Measurements from ENCODE around the gene THAP8. TPM values are rescaled to one million over a fixed set of nuclear protein-coding genes. Genes with fewer than 3 reads are reported as not detected.
A peak's percentile ranks its signal among the peaks of the same experiment; 100 is the strongest.

THAP8 gene
- total RNA-seq, 2 experiments from 2014 or later = 2.4 to 4.2 TPM

GRCh38 chr19:36013280-36014011 lies 40.6 kb downstream of the THAP8 start:
- Mint-ChIP-seq H3K9me3 (ENCODE audit: low read depth) (no peaks in the 10 kb centered on the region), H3K27me3 (no peaks in the 10 kb centered on the region), H3K27ac (peak overlapping the region; percentile 95), H3K4me3 (peak overlapping the region; percentile 92), H3K36me3 (peaks cover 4% of the 10 kb centered on the region), H3K4me1 (peaks cover 33% of the 10 kb centered on the region)
- CTCF ChIA-PET = interaction anchor here (0.7 to 1.5 kb wide), 4 partner anchors 19 to 240 kb away, joined by 3 to 4 read pairs (median 3); no protein-coding TSS in a partner anchor
- ATAC-seq (no peak), DNase-seq (no peak)

- Mint-ChIP-seq H3K27ac (no peak overlapping the region), H3K27me3 (no peaks in the 10 kb centered on the region), H3K4me3 (no peak overlapping the region)
Measured at GRCh38 chr19:36010402-36010801, 43.7 kb downstream of the THAP8 start.

GRCh38 chr19:36009633-36010379 lies 44.3 kb downstream of the THAP8 start:
- H3K9me3 Mint-ChIP-seq (ENCODE audit: low read depth) = no peaks in the 10 kb centered on the region
- H3K36me3 Mint-ChIP-seq = no peaks in the 10 kb centered on the region
- CTCF ChIA-PET = interaction anchor here (1.3 kb wide), 1 partner anchor 51 kb away, joined by 3 read pairs; no protein-coding TSS in a partner anchor
- ATAC-seq (no peak), DNase-seq (no peak)
- no peak overlapping the region for H3K4me3 Mint-ChIP-seq
- peaks cover 19% of the 10 kb centered on the region for H3K4me1 Mint-ChIP-seq
- H3K27me3 Mint-ChIP-seq = no peaks in the 10 kb centered on the region
- H3K27ac Mint-ChIP-seq = no peak overlapping the region

More at GRCh38 chr19:36010402-36010801, 43.7 kb downstream of the THAP8 start:
- Mint-ChIP-seq H3K4me1 (peaks cover 25% of the 10 kb centered on the region), H3K36me3 (no peaks in the 10 kb centered on the region), H3K9me3 (ENCODE audit: low read depth) (no peaks in the 10 kb centered on the region)
- DNase-seq = no peak
- ATAC-seq = no peak
- CTCF ChIA-PET = no interaction called here

- no peak overlapping the region for H3K27ac Mint-ChIP-seq
- peaks cover 14% of the 10 kb centered on the region for H3K4me1 Mint-ChIP-seq
- peak; percentile 24 for ATAC-seq
- H3K27me3 Mint-ChIP-seq = no peaks in the 10 kb centered on the region
- no peaks in the 10 kb centered on the region for H3K36me3 Mint-ChIP-seq
- H3K9me3 Mint-ChIP-seq (ENCODE audit: low read depth) = no peaks in the 10 kb centered on the region
- no peak overlapping the region for H3K4me3 Mint-ChIP-seq
- CTCF ChIA-PET = interaction anchor here (1.3 kb wide), 1 partner anchor 51 kb away, joined by 3 read pairs; no protein-coding TSS in a partner anchor
- DNase-seq = peak; percentile 54
Measured at GRCh38 chr19:36009220-36009619, 44.9 kb downstream of the THAP8 start.

GRCh38 chr19:36008336-36008978 lies 45.6 kb downstream of the THAP8 start, which contains the start of gene SYNE4:
SYNE4 (minus strand) TSS chr19:36008813; CDS start chr19:36008681, 132 bp downstream.
- no peaks in the 10 kb centered on the region for H3K27me3 Mint-ChIP-seq
- DNase-seq (no peak), ATAC-seq (no peak)
- no peaks in the 10 kb centered on the region for H3K9me3 Mint-ChIP-seq (ENCODE audit: low read depth)
- peaks cover 13% of the 10 kb centered on the region for H3K4me1 Mint-ChIP-seq
- H3K4me3 Mint-ChIP-seq = peak within 1 kb of the TSS; percentile 20
- no peaks in the 10 kb centered on the region for H3K36me3 Mint-ChIP-seq
- CTCF ChIA-PET = interaction anchor here (1.3 kb wide), 1 partner anchor 50 kb away, joined by 3 read pairs; no protein-coding TSS in a partner anchor
- no peak within 1 kb of the TSS for H3K27ac Mint-ChIP-seq

GRCh38 chr19:36006955-36007354 lies 47.1 kb downstream of the THAP8 start:
- Mint-ChIP-seq H3K36me3 (peaks cover under 1% of the 10 kb centered on the region), H3K9me3 (ENCODE audit: low read depth) (no peaks in the 10 kb centered on the region), H3K4me1 (peaks cover 10% of the 10 kb centered on the region), H3K4me3 (no peak overlapping the region), H3K27me3 (no peaks in the 10 kb centered on the region), H3K27ac (no peak overlapping the region)
- ATAC-seq = no peak
- CTCF ChIA-PET = no interaction called here
- DNase-seq = no peak

GRCh38 chr19:36003284-36003683 lies 50.8 kb downstream of the THAP8 start:
- peaks cover 5% of the 10 kb centered on the region for H3K4me1 Mint-ChIP-seq
- H3K9me3 Mint-ChIP-seq (ENCODE audit: low read depth) = no peaks in the 10 kb centered on the region
- no peak overlapping the region for H3K27ac Mint-ChIP-seq
- no peaks in the 10 kb centered on the region for H3K27me3 Mint-ChIP-seq
- ATAC-seq = no peak
- peaks cover 4% of the 10 kb centered on the region for H3K36me3 Mint-ChIP-seq
- CTCF ChIA-PET = no interaction called here
- no peak for DNase-seq
- no peak overlapping the region for H3K4me3 Mint-ChIP-seq

- CTCF ChIA-PET = interaction anchor here (0.6 kb wide), 1 partner anchor 48 kb away, joined by 3 read pairs; no protein-coding TSS in a partner anchor
- Mint-ChIP-seq H3K27ac (no peak overlapping the region), H3K4me1 (peaks cover 14% of the 10 kb centered on the region), H3K9me3 (ENCODE audit: low read depth) (no peaks in the 10 kb centered on the region), H3K27me3 (no peaks in the 10 kb centered on the region), H3K4me3 (no peak overlapping the region), H3K36me3 (peaks cover 7% of the 10 kb centered on the region)
- no peak for DNase-seq
- ATAC-seq = no peak
Measured at GRCh38 chr19:36001605-36002004, 52.5 kb downstream of the THAP8 start.

- Mint-ChIP-seq H3K27me3 (no peaks in the 10 kb centered on the region), H3K4me1 (peaks cover 32% of the 10 kb centered on the region), H3K9me3 (ENCODE audit: low read depth) (no peaks in the 10 kb centered on the region), H3K27ac (no peak overlapping the region), H3K36me3 (peaks cover 6% of the 10 kb centered on the region), H3K4me3 (no peak overlapping the region)
- CTCF ChIA-PET = interaction anchor here (1.2 kb wide), 1 partner anchor 18 kb away, joined by 3 read pairs; no protein-coding TSS in a partner anchor
- ATAC-seq (no peak), DNase-seq (no peak)
Measured at GRCh38 chr19:35996777-35997176, 57.3 kb downstream of the THAP8 start.

GRCh38 chr19:35995048-35995993 lies 58.8 kb downstream of the THAP8 start, which contains the start of gene SDHAF1:
SDHAF1 (plus strand) TSS chr19:35995188; CDS start chr19:35995275, 87 bp downstream.
- Mint-ChIP-seq H3K27me3 (no peaks in the 10 kb centered on the region), H3K36me3 (peaks cover 4% of the 10 kb centered on the region), H3K27ac (peak within 1 kb of the TSS; percentile 86), H3K4me1 (peaks cover 30% of the 10 kb centered on the region), H3K9me3 (ENCODE audit: low read depth) (no peaks in the 10 kb centered on the region), H3K4me3 (peak within 1 kb of the TSS; percentile 79)
- peak; percentile 97 for DNase-seq
- peak; percentile 91 for ATAC-seq
- CTCF ChIA-PET = interaction anchor here (1.2 to 1.8 kb wide), 3 partner anchors 9 to 52 kb away, joined by 3 to 4 read pairs (median 4); no protein-coding TSS in a partner anchor

GRCh38 chr19:35993923-35994598 lies 60.0 kb downstream of the THAP8 start:
- H3K36me3 Mint-ChIP-seq = peaks cover 4% of the 10 kb centered on the region
- DNase-seq (no peak), ATAC-seq (no peak)
- H3K4me1 Mint-ChIP-seq = peaks cover 27% of the 10 kb centered on the region
- no peaks in the 10 kb centered on the region for H3K9me3 Mint-ChIP-seq (ENCODE audit: low read depth)
- H3K27me3 Mint-ChIP-seq = peaks cover 1% of the 10 kb centered on the region
- CTCF ChIA-PET = interaction anchor here (0.7 to 1.8 kb wide), 2 partner anchors 20 to 53 kb away, joined by 3 to 4 read pairs; partner anchors contain the start of gene ALKBH6
- H3K4me3 Mint-ChIP-seq = peak overlapping the region; percentile 79
- no peak overlapping the region for H3K27ac Mint-ChIP-seq
